RWPE2 (cell line): ENCODE measurements around the gene ZNF226.

ENCODE experiments used
- ATAC-seq: fragments of 200-7000 bp; cut with Tn5 transposase; 3 replicates; pipeline ENCODE4 v1.9.1; 2021; ENCODE audit warnings: low read depth
- DNase-seq: peaks from one replicate; pipeline ENCODE4 v3.0.0-alpha.2; 2020; ENCODE audit warnings: low spot score
- H3K27ac ChIP-seq: fragments of 450-650 bp; 2 replicates; pipeline ENCODE4 v1.5.1; 2017; ENCODE audit warnings: mild to moderate bottlenecking; ENCODE audit not compliant: poor library complexity, severe bottlenecking
- H3K27me3 ChIP-seq: fragments of 250-450 bp; sonication (Bioruptor Pico); 2 replicates; pipeline ENCODE4 v1.5.1; 2021; ENCODE audit warnings: mild to moderate bottlenecking, moderate library complexity; ENCODE audit not compliant: insufficient read depth, poor library complexity, severe bottlenecking
- H3K36me3 ChIP-seq: fragments of 250-450 bp; sonication (Bioruptor Pico); 2 replicates; pipeline ENCODE4 v1.5.1; 2020; ENCODE audit warnings: low read depth, mild to moderate bottlenecking, moderate library complexity
- H3K4me1 ChIP-seq: fragments of 250-450 bp; sonication (Bioruptor Pico); 2 replicates; pipeline ENCODE4 v1.5.1; 2021; ENCODE audit warnings: mild to moderate bottlenecking, moderate library complexity; ENCODE audit not compliant: insufficient read depth, poor library complexity, severe bottlenecking
- H3K4me3 ChIP-seq: fragments of 250-450 bp; sonication (Bioruptor Pico); 2 replicates; pipeline ENCODE4 v1.5.1; 2021; ENCODE audit warnings: mild to moderate bottlenecking, moderate library complexity; ENCODE audit not compliant: severe bottlenecking
- H3K9me3 ChIP-seq: fragments of 250-450 bp; sonication (Bioruptor Pico); 2 replicates; pipeline ENCODE4 v1.5.1; 2021; ENCODE audit warnings: mild to moderate bottlenecking, moderate library complexity; ENCODE audit not compliant: severe bottlenecking
- CTCF ChIP-seq: fragments of 450-650 bp; IDR thresholded peaks from one replicate; pipeline ENCODE4 v1.5.1; 2017; ENCODE audit warnings: mild to moderate bottlenecking, moderate library complexity; ENCODE audit not compliant: poor library complexity, severe bottlenecking

Gene ZNF226

GRCh38 chr19:44176590-44176989 lies 11.7 kb downstream of the ZNF226 start:
- H3K27me3 ChIP-seq = no peaks in the 10 kb centered on the region
- no peaks in the 10 kb centered on the region for H3K4me1 ChIP-seq
- ATAC-seq = no peak
- H3K36me3 ChIP-seq = peaks cover 54% of the 10 kb centered on the region
- peaks cover 12% of the 10 kb centered on the region for H3K9me3 ChIP-seq
- no peak overlapping the region for H3K4me3 ChIP-seq
- no peak overlapping the region for H3K27ac ChIP-seq
- no peak for DNase-seq
- TF ChIP-seq CTCF = no peak

GRCh38 chr19:44180968-44181367 lies 16.1 kb downstream of the ZNF226 start:
- peaks cover 9% of the 10 kb centered on the region for H3K9me3 ChIP-seq
- H3K4me3 ChIP-seq = no peak overlapping the region
- TF ChIP-seq CTCF = no peak
- ATAC-seq (no peak), DNase-seq (no peak)
- no peaks in the 10 kb centered on the region for H3K4me1 ChIP-seq
- H3K27me3 ChIP-seq = no peaks in the 10 kb centered on the region
- no peak overlapping the region for H3K27ac ChIP-seq
- H3K36me3 ChIP-seq = peaks cover 10% of the 10 kb centered on the region

GRCh38 chr19:44182145-44182544 lies 17.2 kb downstream of the ZNF226 start:
- TF ChIP-seq CTCF = no peak
- no peak for ATAC-seq
- Histone ChIP-seq H3K4me1 (no peaks in the 10 kb centered on the region), H3K9me3 (peaks cover 4% of the 10 kb centered on the region), H3K36me3 (no peaks in the 10 kb centered on the region), H3K27me3 (no peaks in the 10 kb centered on the region), H3K27ac (no peak overlapping the region), H3K4me3 (no peak overlapping the region)
- DNase-seq = no peak

GRCh38 chr19:44190020-44190419 lies 25.1 kb downstream of the ZNF226 start:
- no peak for ATAC-seq
- no peak for TF ChIP-seq CTCF

GRCh38 chr19:44192127-44192526 lies 27.2 kb downstream of the ZNF226 start:
- Histone ChIP-seq H3K36me3 (no peaks in the 10 kb centered on the region), H3K4me3 (no peak overlapping the region), H3K27ac (no peak overlapping the region), H3K27me3 (no peaks in the 10 kb centered on the region), H3K4me1 (no peaks in the 10 kb centered on the region), H3K9me3 (no peaks in the 10 kb centered on the region)
- DNase-seq (no peak), ATAC-seq (no peak)
- no peak for TF ChIP-seq CTCF

More at GRCh38 chr19:44190020-44190419, 25.1 kb downstream of the ZNF226 start:
- Histone ChIP-seq H3K27me3 (no peaks in the 10 kb centered on the region), H3K4me1 (no peaks in the 10 kb centered on the region), H3K9me3 (no peaks in the 10 kb centered on the region), H3K4me3 (no peak overlapping the region), H3K36me3 (no peaks in the 10 kb centered on the region), H3K27ac (no peak overlapping the region)
- DNase-seq = no peak
